Measurements from ENCODE around the gene TLR6.

DNA sequence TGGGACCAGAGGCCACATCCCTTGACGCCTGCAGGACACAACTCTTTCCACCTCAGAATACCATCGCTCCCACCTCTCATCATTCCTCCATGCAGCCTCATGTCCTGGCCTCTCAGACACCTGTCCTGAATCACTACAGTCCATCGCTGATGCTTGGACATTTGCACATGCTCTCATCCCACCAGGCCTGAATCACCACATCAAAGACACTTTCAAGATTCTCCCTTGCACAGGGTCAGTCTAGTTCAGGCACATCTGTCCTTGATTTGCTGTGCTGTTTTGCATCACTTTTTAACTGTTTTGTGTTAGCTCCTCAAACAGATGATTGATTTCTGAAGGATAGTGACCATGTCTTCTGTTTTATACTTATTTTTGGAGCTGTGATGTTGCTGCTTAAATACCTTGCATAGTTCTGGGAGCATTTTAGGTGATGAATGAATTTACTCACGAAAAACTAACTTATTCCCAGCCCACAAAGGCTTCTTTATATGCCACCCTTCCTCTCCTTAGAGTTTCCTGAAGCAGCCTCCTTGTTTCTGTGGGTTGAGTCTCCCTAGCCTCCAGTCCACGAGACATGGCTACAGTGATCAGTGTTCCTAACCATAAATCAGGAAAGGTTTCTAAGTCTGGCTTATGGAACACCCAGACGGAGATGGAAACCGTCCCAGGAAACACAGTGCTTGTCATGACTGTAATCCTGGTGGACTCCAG is 13.6 kb upstream of the TLR6 start:
- no peak for TF ChIP-seq POLR2A (IDR thresholded peaks at IDR 0.05)
- TF ChIP-seq, protein P1, sequence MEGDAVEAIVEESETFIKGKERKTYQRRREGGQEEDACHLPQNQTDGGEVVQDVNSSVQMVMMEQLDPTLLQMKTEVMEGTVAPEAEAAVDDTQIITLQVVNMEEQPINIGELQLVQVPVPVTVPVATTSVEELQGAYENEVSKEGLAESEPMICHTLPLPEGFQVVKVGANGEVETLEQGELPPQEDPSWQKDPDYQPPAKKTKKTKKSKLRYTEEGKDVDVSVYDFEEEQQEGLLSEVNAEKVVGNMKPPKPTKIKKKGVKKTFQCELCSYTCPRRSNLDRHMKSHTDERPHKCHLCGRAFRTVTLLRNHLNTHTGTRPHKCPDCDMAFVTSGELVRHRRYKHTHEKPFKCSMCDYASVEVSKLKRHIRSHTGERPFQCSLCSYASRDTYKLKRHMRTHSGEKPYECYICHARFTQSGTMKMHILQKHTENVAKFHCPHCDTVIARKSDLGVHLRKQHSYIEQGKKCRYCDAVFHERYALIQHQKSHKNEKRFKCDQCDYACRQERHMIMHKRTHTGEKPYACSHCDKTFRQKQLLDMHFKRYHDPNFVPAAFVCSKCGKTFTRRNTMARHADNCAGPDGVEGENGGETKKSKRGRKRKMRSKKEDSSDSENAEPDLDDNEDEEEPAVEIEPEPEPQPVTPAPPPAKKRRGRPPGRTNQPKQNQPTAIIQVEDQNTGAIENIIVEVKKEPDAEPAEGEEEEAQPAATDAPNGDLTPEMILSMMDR (IDR thresholded peaks at IDR 0.05), result no peak
- TF ChIP-seq POLR2AphosphoS5 (IDR thresholded peaks at IDR 0.05; ENCODE audit: insufficient read depth in 1 of 2, low read depth in 1 of 2), result no peak
